Measurements from ENCODE around the gene ELOVL7. TPM values are rescaled to one million over a fixed set of nuclear protein-coding genes. Genes with fewer than 3 reads are reported as not detected.

ELOVL7 gene
- total and polyA plus RNA-seq, 4 donors, result 0.21 to 2.3 (median 0.76) TPM

DNA sequence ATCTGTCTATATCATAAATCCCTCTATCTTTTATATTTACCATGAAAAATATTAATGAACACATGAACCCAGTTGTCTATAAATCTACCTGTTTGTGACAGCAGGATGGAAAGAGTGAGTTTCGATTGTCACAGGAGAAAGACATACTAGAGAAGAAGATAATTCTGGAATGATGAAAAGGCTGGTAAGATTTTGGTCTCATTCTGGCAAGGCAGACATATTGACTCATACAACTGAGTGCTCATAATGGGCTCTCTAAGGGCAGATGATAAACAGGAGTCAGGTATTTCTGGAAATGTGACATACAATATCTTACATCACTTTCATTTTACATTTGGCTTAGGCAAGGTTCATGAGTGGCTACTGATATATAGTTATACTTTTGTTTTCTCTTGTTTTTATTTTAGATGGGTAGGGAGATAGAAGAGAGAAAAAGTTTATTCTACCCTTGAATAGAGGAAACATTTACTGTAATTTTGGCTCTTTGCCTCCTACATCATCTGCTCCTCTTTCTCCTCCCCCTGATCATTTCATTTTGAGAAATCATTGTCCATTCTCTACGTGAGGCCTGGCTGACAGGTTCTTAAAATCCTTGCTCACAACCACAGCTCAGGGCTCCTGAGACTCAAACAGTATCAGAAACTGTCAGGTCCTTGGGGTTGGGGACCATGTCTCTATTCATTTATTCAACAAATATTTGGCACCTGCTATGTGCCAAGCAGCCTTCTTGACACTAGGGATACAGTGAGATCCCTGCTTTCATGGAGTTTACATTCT lies 14.4 kb downstream of the ELOVL7 start:
- TF ChIP-seq, protein P1, sequence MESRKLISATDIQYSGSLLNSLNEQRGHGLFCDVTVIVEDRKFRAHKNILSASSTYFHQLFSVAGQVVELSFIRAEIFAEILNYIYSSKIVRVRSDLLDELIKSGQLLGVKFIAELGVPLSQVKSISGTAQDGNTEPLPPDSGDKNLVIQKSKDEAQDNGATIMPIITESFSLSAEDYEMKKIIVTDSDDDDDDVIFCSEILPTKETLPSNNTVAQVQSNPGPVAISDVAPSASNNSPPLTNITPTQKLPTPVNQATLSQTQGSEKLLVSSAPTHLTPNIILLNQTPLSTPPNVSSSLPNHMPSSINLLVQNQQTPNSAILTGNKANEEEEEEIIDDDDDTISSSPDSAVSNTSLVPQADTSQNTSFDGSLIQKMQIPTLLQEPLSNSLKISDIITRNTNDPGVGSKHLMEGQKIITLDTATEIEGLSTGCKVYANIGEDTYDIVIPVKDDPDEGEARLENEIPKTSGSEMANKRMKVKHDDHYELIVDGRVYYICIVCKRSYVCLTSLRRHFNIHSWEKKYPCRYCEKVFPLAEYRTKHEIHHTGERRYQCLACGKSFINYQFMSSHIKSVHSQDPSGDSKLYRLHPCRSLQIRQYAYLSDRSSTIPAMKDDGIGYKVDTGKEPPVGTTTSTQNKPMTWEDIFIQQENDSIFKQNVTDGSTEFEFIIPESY (IDR thresholded peaks at IDR 0.05), result no peak
- TF ChIP-seq SP1 (IDR thresholded peaks at IDR 0.05) (no peak), JUND (IDR thresholded peaks at IDR 0.05) (no peak), RAD21 (IDR thresholded peaks at IDR 0.05) (no peak), HNF4G (IDR thresholded peaks at IDR 0.05) (no peak), TAF1 (conservative IDR thresholded peaks at IDR 0.05) (no peak), NR2F2 (IDR thresholded peaks at IDR 0.05) (no peak), YY1 (IDR thresholded peaks at IDR 0.05) (no peak), FOXA2 (IDR thresholded peaks at IDR 0.05) (no peak), RXRA (IDR thresholded peaks at IDR 0.05) (no peak), GABPA (IDR thresholded peaks at IDR 0.05 in 1 of 2, conservative IDR thresholded peaks at IDR 0.05 in 1 of 2) (no peak), HNF4A (conservative IDR thresholded peaks at IDR 0.05) (no peak), EGR1 (IDR thresholded peaks at IDR 0.05; ENCODE audit: low read depth in 2 of 2) (no peak), FOXA1 (IDR thresholded peaks at IDR 0.05) (no peak)
- TF ChIP-seq, protein P2, sequence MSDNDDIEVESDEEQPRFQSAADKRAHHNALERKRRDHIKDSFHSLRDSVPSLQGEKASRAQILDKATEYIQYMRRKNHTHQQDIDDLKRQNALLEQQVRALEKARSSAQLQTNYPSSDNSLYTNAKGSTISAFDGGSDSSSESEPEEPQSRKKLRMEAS (IDR thresholded peaks at IDR 0.05), result no peak
- TF ChIP-seq, protein P3, sequence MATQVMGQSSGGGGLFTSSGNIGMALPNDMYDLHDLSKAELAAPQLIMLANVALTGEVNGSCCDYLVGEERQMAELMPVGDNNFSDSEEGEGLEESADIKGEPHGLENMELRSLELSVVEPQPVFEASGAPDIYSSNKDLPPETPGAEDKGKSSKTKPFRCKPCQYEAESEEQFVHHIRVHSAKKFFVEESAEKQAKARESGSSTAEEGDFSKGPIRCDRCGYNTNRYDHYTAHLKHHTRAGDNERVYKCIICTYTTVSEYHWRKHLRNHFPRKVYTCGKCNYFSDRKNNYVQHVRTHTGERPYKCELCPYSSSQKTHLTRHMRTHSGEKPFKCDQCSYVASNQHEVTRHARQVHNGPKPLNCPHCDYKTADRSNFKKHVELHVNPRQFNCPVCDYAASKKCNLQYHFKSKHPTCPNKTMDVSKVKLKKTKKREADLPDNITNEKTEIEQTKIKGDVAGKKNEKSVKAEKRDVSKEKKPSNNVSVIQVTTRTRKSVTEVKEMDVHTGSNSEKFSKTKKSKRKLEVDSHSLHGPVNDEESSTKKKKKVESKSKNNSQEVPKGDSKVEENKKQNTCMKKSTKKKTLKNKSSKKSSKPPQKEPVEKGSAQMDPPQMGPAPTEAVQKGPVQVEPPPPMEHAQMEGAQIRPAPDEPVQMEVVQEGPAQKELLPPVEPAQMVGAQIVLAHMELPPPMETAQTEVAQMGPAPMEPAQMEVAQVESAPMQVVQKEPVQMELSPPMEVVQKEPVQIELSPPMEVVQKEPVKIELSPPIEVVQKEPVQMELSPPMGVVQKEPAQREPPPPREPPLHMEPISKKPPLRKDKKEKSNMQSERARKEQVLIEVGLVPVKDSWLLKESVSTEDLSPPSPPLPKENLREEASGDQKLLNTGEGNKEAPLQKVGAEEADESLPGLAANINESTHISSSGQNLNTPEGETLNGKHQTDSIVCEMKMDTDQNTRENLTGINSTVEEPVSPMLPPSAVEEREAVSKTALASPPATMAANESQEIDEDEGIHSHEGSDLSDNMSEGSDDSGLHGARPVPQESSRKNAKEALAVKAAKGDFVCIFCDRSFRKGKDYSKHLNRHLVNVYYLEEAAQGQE (IDR thresholded peaks at IDR 0.05), result no peak
- TF ChIP-seq, protein P4, sequence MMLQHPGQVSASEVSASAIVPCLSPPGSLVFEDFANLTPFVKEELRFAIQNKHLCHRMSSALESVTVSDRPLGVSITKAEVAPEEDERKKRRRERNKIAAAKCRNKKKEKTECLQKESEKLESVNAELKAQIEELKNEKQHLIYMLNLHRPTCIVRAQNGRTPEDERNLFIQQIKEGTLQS (IDR thresholded peaks at IDR 0.05), result no peak
- TF ChIP-seq, protein P5, sequence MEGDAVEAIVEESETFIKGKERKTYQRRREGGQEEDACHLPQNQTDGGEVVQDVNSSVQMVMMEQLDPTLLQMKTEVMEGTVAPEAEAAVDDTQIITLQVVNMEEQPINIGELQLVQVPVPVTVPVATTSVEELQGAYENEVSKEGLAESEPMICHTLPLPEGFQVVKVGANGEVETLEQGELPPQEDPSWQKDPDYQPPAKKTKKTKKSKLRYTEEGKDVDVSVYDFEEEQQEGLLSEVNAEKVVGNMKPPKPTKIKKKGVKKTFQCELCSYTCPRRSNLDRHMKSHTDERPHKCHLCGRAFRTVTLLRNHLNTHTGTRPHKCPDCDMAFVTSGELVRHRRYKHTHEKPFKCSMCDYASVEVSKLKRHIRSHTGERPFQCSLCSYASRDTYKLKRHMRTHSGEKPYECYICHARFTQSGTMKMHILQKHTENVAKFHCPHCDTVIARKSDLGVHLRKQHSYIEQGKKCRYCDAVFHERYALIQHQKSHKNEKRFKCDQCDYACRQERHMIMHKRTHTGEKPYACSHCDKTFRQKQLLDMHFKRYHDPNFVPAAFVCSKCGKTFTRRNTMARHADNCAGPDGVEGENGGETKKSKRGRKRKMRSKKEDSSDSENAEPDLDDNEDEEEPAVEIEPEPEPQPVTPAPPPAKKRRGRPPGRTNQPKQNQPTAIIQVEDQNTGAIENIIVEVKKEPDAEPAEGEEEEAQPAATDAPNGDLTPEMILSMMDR (IDR thresholded peaks at IDR 0.05; ENCODE audit: low read depth, low read length, missing input control), result no peak
- Histone ChIP-seq H3K27ac (ENCODE audit: low read depth in 1 of 2, low read length in 2 of 2) (no peak overlapping the region), H3K9ac (ENCODE audit: low read depth in 1 of 2, low read length in 2 of 2) (no peak overlapping the region), H3K27me3 (ENCODE audit: control insufficient read depth in 4 of 4, insufficient read depth in 4 of 4, low read length in 3 of 4) (peaks cover 0 to 5% (median 0%) of the 10 kb centered on the region in 4 donors), H3K4me1 (ENCODE audit: control insufficient read depth in 4 of 4, insufficient read depth in 4 of 4, low read length in 3 of 4) (no peaks in the 10 kb centered on the region), H3K36me3 (ENCODE audit: control insufficient read depth in 4 of 4, insufficient read depth in 3 of 4, low read depth in 1 of 4, low read length in 3 of 4) (no peaks in the 10 kb centered on the region), H3K9me3 (ENCODE audit: control insufficient read depth in 4 of 4, low read length in 3 of 4) (no peaks in the 10 kb centered on the region), H3K4me3 (ENCODE audit: low read depth in 1 of 3, low read length in 3 of 3) (no peak overlapping the region)
- no peak for DNase-seq (ENCODE audit: low spot score)
- 84% methylated on average over 2 of the region's 2 CpGs for WGBS
